GM12878 (cell line): Measurements from ENCODE around the gene SBF2. TPM values are rescaled to one million over a fixed set of nuclear protein-coding genes. Genes with fewer than 3 reads are reported as not detected.

Source experiments
- ATAC-seq: fragments of 200-7000 bp; cut with Tn5 transposase; 3 replicates; pipeline ENCODE4 v1.9.1; 2020; ENCODE audit warnings: mild to moderate bottlenecking, moderate library complexity
- BruUV-seq: library from RNA; stranded (reverse); fragments of 400-500 nt; replicated peaks from 2 replicates; lab custom pipeline; 2021; lab: Mats Ljungman, UMichigan
- CTCF ChIA-PET: fragments of 300-600 bp; sonication (Branson Sonifier 250); formaldehyde crosslinking; extraction: SDS; loops from one replicate; lab custom pipeline; 2021; ENCODE audit warnings: inconsistent platforms; lab: Yijun Ruan, JAX
- POLR2A ChIA-PET: fragments of 350-600 bp; formaldehyde crosslinking; extraction: SDS; loops from one replicate; lab custom pipeline; 2021; ENCODE audit warnings: inconsistent platforms; lab: Charles Lee
- RAD21 ChIA-PET: fragments of 300-600 bp; sonication (Branson Sonifier 250); formaldehyde crosslinking; loops from one replicate; lab custom pipeline; 2023; ENCODE audit warnings: antibody characterized with exemption; ENCODE audit not compliant: unreplicated experiment; lab: Charles Lee
- SMC1A ChIA-PET: fragments of 300-600 bp; sonication (Branson Sonifier 250); formaldehyde crosslinking; loops from one replicate; lab custom pipeline; 2023; ENCODE audit not compliant: unreplicated experiment, uncharacterized antibody; lab: Charles Lee
- DNase-seq: peaks from one replicate; pipeline ENCODE4 v3.0.0-alpha.2; 2011; ENCODE audit warnings: low read depth, low spot score
- FAIRE-seq: peaks from 3 replicates; lab custom pipeline; 2011; peaks lifted over from hg19 to GRCh38; lab: Jason Lieb, UNC
- H2AFZ ChIP-seq: 2 replicates; pipeline ENCODE4 v1.6.0; 2011; ENCODE audit warnings: low read depth, low read length, control low read depth; ENCODE audit not compliant: control insufficient read depth
- H3K27ac ChIP-seq: 2 replicates; pipeline ENCODE4 v1.5.1; 2011; ENCODE audit warnings: control low read depth; ENCODE audit not compliant: control insufficient read depth, insufficient read depth
- H3K27me3 ChIP-seq, 2 experiments: replicated peaks in 1 of 2; 2 replicates each; pipeline versions ENCODE4 v1.6.0 to v1.6.1; 2011; ENCODE audit warnings: low read length in 1 of 2; ENCODE audit not compliant: control insufficient read depth in 2 of 2, insufficient read depth in 2 of 2
- H3K36me3 ChIP-seq, 2 experiments: 2 replicates each; pipeline ENCODE4 v1.5.1; 2011; ENCODE audit warnings: low read length in 1 of 2; ENCODE audit not compliant: control insufficient read depth in 2 of 2, insufficient read depth in 2 of 2
- H3K4me1 ChIP-seq: 2 replicates; pipeline ENCODE4 v1.6.1; 2011; ENCODE audit warnings: mild to moderate bottlenecking, low read length, moderate library complexity, mixed read lengths; ENCODE audit not compliant: control insufficient read depth, insufficient read depth
- H3K4me2 ChIP-seq: 2 replicates; pipeline ENCODE4 v1.6.0; 2011; ENCODE audit warnings: control low read depth; ENCODE audit not compliant: control insufficient read depth, insufficient read depth
- H3K4me3 ChIP-seq: fragments of 200-600 bp; sonication (generic); 2 replicates; pipeline ENCODE4 v1.5.1; 2016
- H3K79me2 ChIP-seq: 2 replicates; pipeline ENCODE4 v1.6.0; 2011; ENCODE audit warnings: low read length; ENCODE audit not compliant: control insufficient read depth, insufficient read depth
- H3K9ac ChIP-seq: 2 replicates; pipeline ENCODE4 v1.8.0; 2011; ENCODE audit warnings: low read length, control low read depth, mixed read lengths; ENCODE audit not compliant: control insufficient read depth, insufficient read depth
- H3K9me3 ChIP-seq: replicated peaks from 3 replicates; pipeline ENCODE4 v1.5.1; 2011; ENCODE audit warnings: mild to moderate bottlenecking, low read length; ENCODE audit not compliant: control insufficient read depth, insufficient read depth
- H4K20me1 ChIP-seq: 2 replicates; pipeline ENCODE4 v1.6.0; 2011; ENCODE audit not compliant: control insufficient read depth, insufficient read depth
- BHLHE40 ChIP-seq, 2 experiments: fragments of 450-650 bp in 1 of 2; IDR thresholded peaks; 2 replicates each; pipeline ENCODE4 v1.6.1; 2011 to 2017; ENCODE audit warnings: low read depth in 2 of 2, borderline replicate concordance in 1 of 2, improper control_type of control experiment in 1 of 2, low read length in 1 of 2, mild to moderate bottlenecking in 1 of 2
- KLF5 ChIP-seq: fragments of 450-650 bp; IDR thresholded peaks from 2 replicates; pipeline ENCODE4 v1.6.1; 2014; ENCODE audit warnings: mild to moderate bottlenecking; ENCODE audit not compliant: partially characterized antibody
- MXI1 ChIP-seq: fragments of 150-350 bp; IDR thresholded peaks from 2 replicates; pipeline ENCODE4 v1.6.1; 2011; ENCODE audit warnings: low read depth, mild to moderate bottlenecking, inconsistent platforms, low read length, improper control_type of control experiment
- WRNIP1 ChIP-seq: IDR thresholded peaks from 2 replicates; pipeline ENCODE4 v1.6.1; 2011; ENCODE audit warnings: low read depth, low read length, improper control_type of control experiment, borderline replicate concordance
- WGBS: methylation state at CpG from one replicate; pipeline ENCODE4 v1.1.6; 2016; ENCODE audit warnings: low lambda C conversion rate; ENCODE audit not compliant: insufficient replicate concordance, insufficient coverage; ENCODE audit errors: missing lambda C conversion rate; 5-methylcytosine and 5-hydroxymethylcytosine counted together
- in situ Hi-C: fragments of 300-500 bp; cut with MboI; formaldehyde crosslinking; loops from 9 replicates; pipeline ENCODE4 v1.14.3; 2018; ENCODE audit warnings: mixed read lengths
- intact Hi-C: fragments of 100-400 bp; cut with micrococcal nuclease; formaldehyde crosslinking; loops from one replicate; pipeline ENCODE4 v1.14.2; 2022; ENCODE audit not compliant: unreplicated experiment
- polyA plus RNA-seq, 11 experiments: library from polyadenylated mRNA; depleted of rRNA in 4 of 11; unstranded in 6 of 11; stranded (reverse) in 5 of 11; fragments of >200 nt; fragmentation: Nextera tagmentation in 4 of 11; fragmentation: Illumina TruSeq in 1 of 11; extraction: Ambion mirVana in 4 of 11; extraction: Trizol in 1 of 11; gene quantifications; 1 replicate in 1 of 11; 2 replicates in 10 of 11; pipeline versions ENCODE4 v1.2.1 to v1.2.3, GENCODE V29; 2011 to 2016; ENCODE audit warnings: inconsistent platforms in 2 of 11, missing spikeins in 2 of 11, low read depth in 1 of 11
- total RNA-seq, 4 experiments: library from RNA; depleted of rRNA in 3 of 4; stranded (reverse); fragments of >200 nt in 3 of 4; fragmentation: Illumina TruSeq in 1 of 4; extraction: Trizol in 1 of 4; gene quantifications; 2 replicates each; pipeline versions ENCODE4 v1.2.1 to v1.2.3, GENCODE V29; 2013 to 2021
- TF ChIP-seq, protein P1 (sequence below): IDR thresholded peaks from 2 replicates; pipeline ENCODE4 v1.6.1; 2012; ENCODE audit warnings: low read length, inconsistent platforms
- TF ChIP-seq, protein P2 (sequence below): IDR thresholded peaks from 2 replicates; pipeline ENCODE4 v1.6.1; 2012; ENCODE audit warnings: low read depth, low read length, improper control_type of control experiment

The SBF2 gene
- total and polyA plus RNA-seq, 10 of the 15 experiments (the other 5 are each of a cell fraction or from before 2014, with no cell fraction given) = 0.24 to 2.3 (median 1.1) TPM

DNA sequence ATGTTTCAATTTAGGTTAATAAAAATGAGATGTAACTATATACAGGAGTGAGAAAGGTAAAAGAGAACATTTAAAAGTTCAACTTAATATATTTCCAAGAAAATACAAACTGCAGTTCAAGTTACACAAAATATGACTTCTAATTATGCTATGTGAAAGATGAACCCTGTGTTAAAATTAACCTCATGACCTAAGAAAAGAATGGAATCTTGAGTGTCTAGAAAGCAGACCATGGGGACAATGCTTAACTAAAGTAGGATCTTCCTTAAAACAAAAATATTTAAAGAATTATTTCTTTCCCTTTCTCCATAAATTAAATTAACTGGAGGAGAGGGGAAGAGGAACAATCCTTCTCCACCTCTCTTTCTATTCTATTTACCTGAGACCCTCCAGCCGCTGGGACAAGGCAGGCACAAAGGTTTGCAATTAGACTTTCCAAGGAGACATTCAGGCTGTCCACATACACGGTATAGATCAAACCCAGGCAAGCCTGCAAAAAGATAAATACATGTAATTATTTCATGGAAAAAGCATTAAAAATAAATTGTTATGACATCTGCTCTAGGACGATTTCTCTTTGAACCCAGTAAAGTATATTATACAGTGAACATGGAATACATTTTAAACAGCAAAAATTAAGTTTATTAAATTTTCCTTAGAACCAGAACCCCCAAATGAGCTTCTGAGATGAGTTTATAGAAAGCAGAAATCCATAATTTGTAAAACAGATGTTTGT lies 264.5 kb downstream of the SBF2 start:
- DNase-seq (no peak), FAIRE-seq (no peak), ATAC-seq (no peak)
- ChIA-PET RAD21 (no interaction called here), POLR2A (no interaction called here), CTCF (no interaction called here), SMC1A (no interaction called here)
- WGBS = 43% methylated on average over 3 of the region's 3 CpGs
- Histone ChIP-seq H3K36me3 (no peaks in the 10 kb centered on the region), H3K4me1 (no peaks in the 10 kb centered on the region), H3K9ac (no peak overlapping the region), H3K4me3 (no peak overlapping the region), H3K27ac (no peak overlapping the region), H3K4me2 (no peak overlapping the region), H4K20me1 (no peaks in the 10 kb centered on the region), H3K79me2 (no peaks in the 10 kb centered on the region), H2AFZ (no peak overlapping the region), H3K27me3 (no peaks in the 10 kb centered on the region), H3K9me3 (no peaks in the 10 kb centered on the region)
- in situ Hi-C loops = no loop called here
- TF ChIP-seq MXI1 (no peak), BHLHE40 (IDR thresholded peaks at IDR 0.05; ENCODE audit: borderline replicate concordance in 1 of 2, low read depth in 2 of 2, low read length in 1 of 2) (no peak), WRNIP1 (no peak), KLF5 (no peak)
- TF ChIP-seq, protein P1, sequence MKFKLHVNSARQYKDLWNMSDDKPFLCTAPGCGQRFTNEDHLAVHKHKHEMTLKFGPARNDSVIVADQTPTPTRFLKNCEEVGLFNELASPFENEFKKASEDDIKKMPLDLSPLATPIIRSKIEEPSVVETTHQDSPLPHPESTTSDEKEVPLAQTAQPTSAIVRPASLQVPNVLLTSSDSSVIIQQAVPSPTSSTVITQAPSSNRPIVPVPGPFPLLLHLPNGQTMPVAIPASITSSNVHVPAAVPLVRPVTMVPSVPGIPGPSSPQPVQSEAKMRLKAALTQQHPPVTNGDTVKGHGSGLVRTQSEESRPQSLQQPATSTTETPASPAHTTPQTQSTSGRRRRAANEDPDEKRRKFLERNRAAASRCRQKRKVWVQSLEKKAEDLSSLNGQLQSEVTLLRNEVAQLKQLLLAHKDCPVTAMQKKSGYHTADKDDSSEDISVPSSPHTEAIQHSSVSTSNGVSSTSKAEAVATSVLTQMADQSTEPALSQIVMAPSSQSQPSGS = no peak
- TF ChIP-seq, protein P2, sequence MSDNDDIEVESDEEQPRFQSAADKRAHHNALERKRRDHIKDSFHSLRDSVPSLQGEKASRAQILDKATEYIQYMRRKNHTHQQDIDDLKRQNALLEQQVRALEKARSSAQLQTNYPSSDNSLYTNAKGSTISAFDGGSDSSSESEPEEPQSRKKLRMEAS = no peak
- no TSS peak for BruUV-seq
- intact Hi-C loops = no loop called here
